WTC11 (cell line): ENCODE measurements around the gene BEST4.

ENCODE experiments used
- HMGA2 ChIP-seq: fragments of 250-450 bp; sonication (Bioruptor Pico); IDR thresholded peaks from 2 replicates; pipeline ENCODE4 v1.4.0; 2021; ENCODE audit warnings: mild to moderate bottlenecking, moderate library complexity
- JAZF1 ChIP-seq: fragments of 250-450 bp; sonication (Bioruptor Pico); IDR thresholded peaks from 2 replicates; pipeline ENCODE4 v1.9.0; 2021; ENCODE audit warnings: moderate library complexity, mild to moderate bottlenecking, inconsistent platforms
- NFYB ChIP-seq: sonication (generic); formaldehyde crosslinking; conservative IDR thresholded peaks from 2 replicates; pipeline ENCODE4 v1.8.0; 2022; ENCODE audit warnings: low read depth, missing genetic modification reagents
- NR3C1 ChIP-seq: sonication (generic); formaldehyde crosslinking; conservative IDR thresholded peaks from 2 replicates; pipeline ENCODE4 v1.8.1; 2023; ENCODE audit warnings: low read depth, mild to moderate bottlenecking, missing genetic modification reagents
- TCF7 ChIP-seq: sonication (generic); formaldehyde crosslinking; IDR thresholded peaks from 2 replicates; pipeline ENCODE4 v1.8.0; 2022; ENCODE audit warnings: mild to moderate bottlenecking, low read depth, missing genetic modification reagents, moderate library complexity
- TEAD4 ChIP-seq: sonication (generic); formaldehyde crosslinking; IDR thresholded peaks from 2 replicates; pipeline ENCODE4 v1.8.0; 2022; ENCODE audit warnings: mild to moderate bottlenecking, missing genetic modification reagents
- TF ChIP-seq, protein P1 (sequence below): fragments of 200-600 bp; IDR thresholded peaks from 2 replicates; pipeline ENCODE4 v1.8.0; 2022; ENCODE audit warnings: antibody characterized with exemption
- TF ChIP-seq, protein P2 (sequence below): sonication (generic); formaldehyde crosslinking; conservative IDR thresholded peaks from 2 replicates; pipeline ENCODE4 v1.8.1; 2023; ENCODE audit warnings: mild to moderate bottlenecking, low read depth, missing genetic modification reagents, moderate library complexity

DNA sequence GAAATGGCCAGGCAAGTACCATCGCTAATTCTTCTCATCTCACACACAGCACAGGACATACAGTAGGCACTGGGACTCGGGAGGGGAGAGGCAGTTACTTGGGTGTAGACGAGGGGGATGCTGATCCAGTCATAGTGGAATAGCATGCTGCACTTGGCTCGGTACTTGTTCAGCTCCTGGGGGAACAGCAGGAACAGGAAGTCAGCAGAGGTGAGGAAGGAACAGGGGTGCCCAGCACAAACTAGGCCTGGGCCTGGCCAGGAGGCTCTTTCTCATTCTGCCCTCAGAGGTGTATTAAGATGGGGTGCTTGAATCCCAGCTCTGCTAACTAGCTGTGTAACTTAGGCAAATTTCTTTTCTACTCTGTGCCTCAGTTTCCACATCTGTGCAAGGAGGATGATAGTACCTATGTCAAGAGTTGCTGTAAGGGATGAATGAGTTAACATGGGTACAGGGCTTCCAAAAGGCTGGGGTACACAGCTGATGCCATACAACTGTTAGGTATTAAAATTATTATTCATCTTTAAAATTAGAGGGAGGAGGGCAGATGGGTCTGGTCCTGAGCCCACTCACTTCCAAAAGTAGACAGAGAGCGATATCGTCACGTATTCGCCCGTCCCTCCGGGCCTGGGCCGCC is 2.4 kb downstream of the BEST4 start:
- TF ChIP-seq, protein P1, sequence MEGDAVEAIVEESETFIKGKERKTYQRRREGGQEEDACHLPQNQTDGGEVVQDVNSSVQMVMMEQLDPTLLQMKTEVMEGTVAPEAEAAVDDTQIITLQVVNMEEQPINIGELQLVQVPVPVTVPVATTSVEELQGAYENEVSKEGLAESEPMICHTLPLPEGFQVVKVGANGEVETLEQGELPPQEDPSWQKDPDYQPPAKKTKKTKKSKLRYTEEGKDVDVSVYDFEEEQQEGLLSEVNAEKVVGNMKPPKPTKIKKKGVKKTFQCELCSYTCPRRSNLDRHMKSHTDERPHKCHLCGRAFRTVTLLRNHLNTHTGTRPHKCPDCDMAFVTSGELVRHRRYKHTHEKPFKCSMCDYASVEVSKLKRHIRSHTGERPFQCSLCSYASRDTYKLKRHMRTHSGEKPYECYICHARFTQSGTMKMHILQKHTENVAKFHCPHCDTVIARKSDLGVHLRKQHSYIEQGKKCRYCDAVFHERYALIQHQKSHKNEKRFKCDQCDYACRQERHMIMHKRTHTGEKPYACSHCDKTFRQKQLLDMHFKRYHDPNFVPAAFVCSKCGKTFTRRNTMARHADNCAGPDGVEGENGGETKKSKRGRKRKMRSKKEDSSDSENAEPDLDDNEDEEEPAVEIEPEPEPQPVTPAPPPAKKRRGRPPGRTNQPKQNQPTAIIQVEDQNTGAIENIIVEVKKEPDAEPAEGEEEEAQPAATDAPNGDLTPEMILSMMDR, result no peak
- no peak for TF ChIP-seq JAZF1 (CRISPR knock-in tag)
- TF ChIP-seq TEAD4, result no peak
- TF ChIP-seq TCF7, result no peak
- TF ChIP-seq HMGA2, result no peak
- no peak for TF ChIP-seq NFYB
- TF ChIP-seq NR3C1 (CRISPR knock-in tag), result no peak
- TF ChIP-seq, protein P2, sequence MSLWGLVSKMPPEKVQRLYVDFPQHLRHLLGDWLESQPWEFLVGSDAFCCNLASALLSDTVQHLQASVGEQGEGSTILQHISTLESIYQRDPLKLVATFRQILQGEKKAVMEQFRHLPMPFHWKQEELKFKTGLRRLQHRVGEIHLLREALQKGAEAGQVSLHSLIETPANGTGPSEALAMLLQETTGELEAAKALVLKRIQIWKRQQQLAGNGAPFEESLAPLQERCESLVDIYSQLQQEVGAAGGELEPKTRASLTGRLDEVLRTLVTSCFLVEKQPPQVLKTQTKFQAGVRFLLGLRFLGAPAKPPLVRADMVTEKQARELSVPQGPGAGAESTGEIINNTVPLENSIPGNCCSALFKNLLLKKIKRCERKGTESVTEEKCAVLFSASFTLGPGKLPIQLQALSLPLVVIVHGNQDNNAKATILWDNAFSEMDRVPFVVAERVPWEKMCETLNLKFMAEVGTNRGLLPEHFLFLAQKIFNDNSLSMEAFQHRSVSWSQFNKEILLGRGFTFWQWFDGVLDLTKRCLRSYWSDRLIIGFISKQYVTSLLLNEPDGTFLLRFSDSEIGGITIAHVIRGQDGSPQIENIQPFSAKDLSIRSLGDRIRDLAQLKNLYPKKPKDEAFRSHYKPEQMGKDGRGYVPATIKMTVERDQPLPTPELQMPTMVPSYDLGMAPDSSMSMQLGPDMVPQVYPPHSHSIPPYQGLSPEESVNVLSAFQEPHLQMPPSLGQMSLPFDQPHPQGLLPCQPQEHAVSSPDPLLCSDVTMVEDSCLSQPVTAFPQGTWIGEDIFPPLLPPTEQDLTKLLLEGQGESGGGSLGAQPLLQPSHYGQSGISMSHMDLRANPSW (CRISPR knock-in tag), result no peak
